Endothelial cell (in vitro differentiated cells): ENCODE data around the gene TEX14. TPM values are rescaled to one million over a fixed set of nuclear protein-coding genes. Genes with fewer than 3 reads are reported as not detected.

ENCODE experiments used
- DNase-seq: peaks from one replicate; pipeline ENCODE4 v3.0.0; 2021; ENCODE audit warnings: low spot score
- H3K27ac Mint-ChIP-seq: one replicate; pipeline ENCODE4 v1.8.0; 2021; ENCODE audit warnings: mixed read lengths, inconsistent platforms; ENCODE audit not compliant: unreplicated experiment
- H3K27me3 Mint-ChIP-seq: one replicate; pipeline ENCODE4 v1.8.0; 2021; ENCODE audit warnings: mild to moderate bottlenecking, moderate library complexity, mixed read lengths, inconsistent platforms; ENCODE audit not compliant: unreplicated experiment
- H3K36me3 Mint-ChIP-seq: one replicate; pipeline ENCODE4 v1.8.0; 2021; ENCODE audit warnings: mild to moderate bottlenecking, low read depth, mixed read lengths, inconsistent platforms; ENCODE audit not compliant: unreplicated experiment
- H3K4me1 Mint-ChIP-seq: one replicate; pipeline ENCODE4 v1.8.0; 2021; ENCODE audit warnings: mild to moderate bottlenecking, mixed read lengths, inconsistent platforms; ENCODE audit not compliant: unreplicated experiment
- H3K4me3 Mint-ChIP-seq: one replicate; pipeline ENCODE4 v1.8.0; 2021; ENCODE audit warnings: mild to moderate bottlenecking, mixed read lengths, inconsistent platforms; ENCODE audit not compliant: unreplicated experiment
- H3K9me3 Mint-ChIP-seq: one replicate; pipeline ENCODE4 v1.8.0; 2021; ENCODE audit warnings: mixed read lengths, inconsistent platforms; ENCODE audit not compliant: unreplicated experiment
- total RNA-seq: library from RNA; stranded (reverse); fragmentation: NEBNext Ultra II Directional; extraction: Animal tissue kit (Norgen Biotek cat#: 25700); gene quantifications from one replicate; pipeline ENCODE4 v1.2.1, GENCODE V29; 2021; ENCODE audit not compliant: unreplicated experiment
- TF ChIP-seq, protein P1 (sequence below): fragments of 200-600 bp; sonication (generic); IDR thresholded peaks from one replicate; pipeline ENCODE4 v1.5.0; 2021; ENCODE audit warnings: antibody characterized with exemption; ENCODE audit not compliant: unreplicated experiment

TEX14 gene
- total RNA-seq, 1 donor from 2014 or later: 0.21 TPM

DNA sequence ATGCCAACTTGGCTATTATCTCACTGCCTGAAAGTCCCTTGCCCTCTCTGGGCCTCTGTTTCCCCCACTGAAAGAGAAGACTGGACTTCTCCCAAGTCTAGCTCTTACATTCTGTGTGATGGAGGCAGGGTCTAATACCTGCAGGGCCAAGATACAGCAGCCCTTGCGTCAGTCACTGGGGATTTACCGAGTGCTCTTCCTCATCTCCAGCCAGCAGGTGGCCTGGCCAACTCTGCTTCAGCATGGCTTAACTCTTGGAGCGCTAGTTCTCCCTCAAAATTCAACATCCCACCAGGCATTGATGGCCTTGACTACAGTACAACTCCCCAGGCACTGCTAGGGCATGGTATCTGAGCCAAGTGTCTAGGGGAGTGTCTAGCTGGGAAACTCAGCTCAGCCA is 157.5 kb downstream of the TEX14 start:
- peaks cover 10% of the 10 kb centered on the region for H3K4me1 Mint-ChIP-seq
- H3K36me3 Mint-ChIP-seq: peaks cover 4% of the 10 kb centered on the region
- peaks cover 13% of the 10 kb centered on the region for H3K27me3 Mint-ChIP-seq
- TF ChIP-seq, protein P1, sequence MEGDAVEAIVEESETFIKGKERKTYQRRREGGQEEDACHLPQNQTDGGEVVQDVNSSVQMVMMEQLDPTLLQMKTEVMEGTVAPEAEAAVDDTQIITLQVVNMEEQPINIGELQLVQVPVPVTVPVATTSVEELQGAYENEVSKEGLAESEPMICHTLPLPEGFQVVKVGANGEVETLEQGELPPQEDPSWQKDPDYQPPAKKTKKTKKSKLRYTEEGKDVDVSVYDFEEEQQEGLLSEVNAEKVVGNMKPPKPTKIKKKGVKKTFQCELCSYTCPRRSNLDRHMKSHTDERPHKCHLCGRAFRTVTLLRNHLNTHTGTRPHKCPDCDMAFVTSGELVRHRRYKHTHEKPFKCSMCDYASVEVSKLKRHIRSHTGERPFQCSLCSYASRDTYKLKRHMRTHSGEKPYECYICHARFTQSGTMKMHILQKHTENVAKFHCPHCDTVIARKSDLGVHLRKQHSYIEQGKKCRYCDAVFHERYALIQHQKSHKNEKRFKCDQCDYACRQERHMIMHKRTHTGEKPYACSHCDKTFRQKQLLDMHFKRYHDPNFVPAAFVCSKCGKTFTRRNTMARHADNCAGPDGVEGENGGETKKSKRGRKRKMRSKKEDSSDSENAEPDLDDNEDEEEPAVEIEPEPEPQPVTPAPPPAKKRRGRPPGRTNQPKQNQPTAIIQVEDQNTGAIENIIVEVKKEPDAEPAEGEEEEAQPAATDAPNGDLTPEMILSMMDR: peak; percentile 16
- no peak overlapping the region for H3K4me3 Mint-ChIP-seq
- H3K27ac Mint-ChIP-seq: no peak overlapping the region
- H3K9me3 Mint-ChIP-seq: no peaks in the 10 kb centered on the region
- DNase-seq: no peak

DNA sequence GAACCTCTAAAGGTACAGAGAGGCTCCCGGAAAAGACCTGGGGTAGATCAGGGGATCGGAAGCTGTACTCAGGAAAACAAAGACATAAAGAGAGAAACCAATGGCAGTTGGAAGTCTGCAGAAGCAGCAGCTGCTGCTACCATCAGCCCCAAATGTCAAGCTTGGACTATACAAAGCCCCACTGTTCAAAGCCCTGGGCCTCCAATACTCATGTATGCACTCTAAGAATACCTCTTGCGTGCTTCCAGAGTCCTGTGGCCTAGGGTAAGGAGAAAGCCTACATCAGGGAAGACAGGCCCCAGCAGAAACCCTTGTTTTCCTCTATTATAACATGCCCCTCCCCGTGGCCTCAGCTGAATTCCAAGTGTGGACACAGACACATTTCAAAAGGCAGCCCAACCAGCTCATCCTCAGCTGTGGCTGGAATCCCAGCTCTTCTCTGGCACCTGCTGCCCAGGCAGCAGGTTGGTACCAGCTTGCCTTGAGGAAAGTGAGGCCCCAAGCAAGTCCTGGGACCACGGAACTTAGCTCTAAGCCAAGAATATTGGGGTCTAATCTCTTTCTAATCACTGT is 158.1 kb downstream of the TEX14 start:
- TF ChIP-seq, protein P1: no peak
- Mint-ChIP-seq H3K4me3 (no peak overlapping the region), H3K27ac (no peak overlapping the region), H3K9me3 (no peaks in the 10 kb centered on the region), H3K27me3 (peaks cover 17% of the 10 kb centered on the region), H3K4me1 (peaks cover 15% of the 10 kb centered on the region), H3K36me3 (peaks cover 4% of the 10 kb centered on the region)
- DNase-seq: no peak

DNA sequence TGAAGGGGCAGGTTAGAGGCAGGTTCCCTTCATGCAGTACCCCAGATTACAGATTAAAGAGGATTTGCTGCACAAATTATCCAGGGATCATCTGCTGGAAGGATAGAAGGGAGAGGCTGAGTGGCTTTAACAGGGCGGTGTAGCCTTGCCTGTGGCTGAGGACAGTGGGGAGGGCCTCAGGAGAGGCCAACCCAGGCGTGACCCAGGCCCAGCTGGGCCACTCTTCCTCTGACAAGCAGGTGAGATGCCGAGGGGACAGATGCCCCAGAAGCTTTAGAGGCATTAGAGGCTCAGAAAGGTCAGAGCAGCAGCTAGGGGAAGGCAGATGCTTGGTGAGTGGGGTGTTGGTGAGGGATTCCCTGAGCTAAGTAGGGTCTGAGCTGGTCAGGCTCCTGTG is 159.3 kb downstream of the TEX14 start:
- H3K27ac Mint-ChIP-seq: no peak overlapping the region
- H3K4me3 Mint-ChIP-seq: peak overlapping the region; percentile 56
- no peak for DNase-seq
- peaks cover 4% of the 10 kb centered on the region for H3K36me3 Mint-ChIP-seq
- H3K9me3 Mint-ChIP-seq: no peaks in the 10 kb centered on the region
- peaks cover 17% of the 10 kb centered on the region for H3K27me3 Mint-ChIP-seq
- TF ChIP-seq, protein P1: no peak
- peaks cover 25% of the 10 kb centered on the region for H3K4me1 Mint-ChIP-seq

DNA sequence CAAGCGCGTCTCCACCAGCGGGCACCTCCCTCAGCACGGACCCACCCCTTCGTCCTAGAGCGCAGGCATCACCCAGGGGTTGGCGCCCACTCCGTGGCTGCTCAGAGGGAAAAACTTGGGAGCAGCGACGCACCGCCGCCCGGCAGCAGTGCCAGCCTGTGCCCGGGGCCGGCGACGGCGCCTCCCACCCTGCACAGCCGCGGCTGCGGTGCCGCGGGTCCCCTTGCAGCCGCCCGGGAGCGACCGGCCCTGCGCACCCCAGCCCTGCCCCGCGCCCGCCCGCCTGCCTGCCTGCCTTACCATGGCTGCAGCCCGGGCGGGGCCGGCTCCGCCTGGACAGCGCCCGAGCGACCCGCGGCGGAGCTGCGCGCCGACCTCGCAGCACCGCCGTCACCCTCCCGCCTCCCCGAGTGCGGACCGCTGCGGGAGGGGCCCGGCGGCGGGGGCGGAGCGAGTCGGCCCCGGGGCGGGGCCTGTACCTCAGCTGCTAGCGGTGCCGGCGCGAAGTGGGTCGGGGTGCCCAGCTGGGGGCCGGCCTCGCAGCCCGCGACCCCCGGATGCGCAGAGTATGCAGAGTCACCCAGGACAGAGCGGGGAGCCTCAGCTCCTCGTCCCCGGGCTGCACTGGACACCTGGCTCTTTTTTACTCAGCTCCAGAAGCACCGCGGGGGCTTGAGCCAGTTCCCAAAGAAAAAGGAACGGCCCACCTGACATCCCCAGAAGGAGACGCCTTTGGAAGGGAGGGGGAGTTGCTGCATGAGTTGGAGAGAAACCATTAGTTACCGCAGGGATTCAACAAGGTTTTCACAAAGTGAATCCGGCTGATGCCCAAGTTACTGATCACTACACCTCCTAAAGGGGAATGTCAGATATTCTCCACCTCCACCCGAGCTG is 159.9 kb downstream of the TEX14 start:
- H3K27ac Mint-ChIP-seq: no peak overlapping the region
- H3K9me3 Mint-ChIP-seq: no peaks in the 10 kb centered on the region
- H3K36me3 Mint-ChIP-seq: peaks cover 4% of the 10 kb centered on the region
- H3K4me3 Mint-ChIP-seq: peak overlapping the region; percentile 56
- peaks cover 32% of the 10 kb centered on the region for H3K4me1 Mint-ChIP-seq
- TF ChIP-seq, protein P1: no peak
- H3K27me3 Mint-ChIP-seq: peaks cover 19% of the 10 kb centered on the region
- DNase-seq: peak; percentile 57

DNA sequence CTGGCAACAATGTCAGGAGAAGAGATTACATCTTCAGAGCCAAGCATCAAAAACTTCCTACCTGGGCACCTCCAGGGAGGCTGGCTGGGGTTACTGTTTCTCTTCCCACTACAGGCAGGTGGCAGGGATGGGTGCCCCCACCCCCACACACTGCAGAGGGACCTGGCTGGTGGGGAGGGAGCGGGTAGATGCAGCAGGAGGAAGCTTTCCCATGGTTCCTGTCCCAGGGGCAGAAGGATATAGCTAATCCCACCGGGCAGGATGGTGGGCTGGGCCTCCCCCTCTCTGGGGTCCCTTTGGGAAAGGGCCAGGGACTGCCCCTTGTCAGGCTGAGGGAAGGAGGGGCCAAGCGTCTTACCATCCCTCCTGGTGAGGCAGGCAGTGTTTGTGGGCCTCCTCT is 160.7 kb downstream of the TEX14 start:
- peaks cover 24% of the 10 kb centered on the region for H3K27me3 Mint-ChIP-seq
- H3K4me1 Mint-ChIP-seq: peaks cover 39% of the 10 kb centered on the region
- H3K4me3 Mint-ChIP-seq: peak overlapping the region; percentile 51
- no peaks in the 10 kb centered on the region for H3K9me3 Mint-ChIP-seq
- peak; percentile 9 for DNase-seq
- TF ChIP-seq, protein P1: no peak
- no peak overlapping the region for H3K27ac Mint-ChIP-seq
- peaks cover 4% of the 10 kb centered on the region for H3K36me3 Mint-ChIP-seq
